ENCODE measurements around the gene PRR19. TPM values are rescaled to one million over a fixed set of nuclear protein-coding genes. Genes with fewer than 3 reads are reported as not detected.
"Not testable (repeated sequence)": the region's sequence is repeated elsewhere in the genome, so short reads cannot be mapped to it uniquely, and the experiment has no call there.

The PRR19 gene
- total and polyA plus RNA-seq, 7 experiments from 2014 or later: 0.32 to 0.68 (median 0.44) TPM; not detected in 1

DNA sequence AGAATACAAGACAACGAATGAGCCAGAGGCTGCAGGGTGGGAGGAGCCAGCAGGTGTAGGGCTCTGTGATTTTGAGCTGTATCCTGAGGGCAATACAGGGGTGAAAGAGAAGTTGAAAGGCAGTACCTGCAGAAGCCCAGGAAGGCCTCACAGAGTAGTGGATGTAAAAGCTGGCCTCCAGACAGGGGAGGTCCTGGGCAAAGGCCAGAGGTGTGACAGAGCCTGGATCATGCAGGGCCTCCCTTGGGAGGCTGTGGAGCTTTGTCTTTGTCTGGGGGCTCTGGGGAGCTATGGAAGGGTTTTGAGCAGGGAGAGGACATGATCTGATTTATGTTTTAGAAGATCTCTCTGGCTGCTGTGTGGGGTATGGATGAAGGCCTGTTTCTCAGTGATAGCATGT lies 26.2 kb downstream of the PRR19 start:
- no peak overlapping the region for H3K27ac ChIP-seq (ENCODE audit: low read depth, low read length)
- ChIA-PET POLR2A (interaction anchor here (1.2 kb wide), 1 partner anchor 26 kb away, joined by 6 read pairs; the partner anchor contains the start of gene PAFAH1B3), CTCF (interaction anchor here (0.5 to 0.8 kb wide), 2 partner anchors 130 to 309 kb away, joined by 3 to 4 read pairs; no protein-coding TSS in a partner anchor)
- H3K27me3 ChIP-seq (ENCODE audit: control insufficient read depth in 2 of 2, insufficient read depth in 2 of 2, low read length in 2 of 2): peaks cover 0 to 4% of the 10 kb centered on the region in 2 donors
- H3K9me3 ChIP-seq (ENCODE audit: control insufficient read depth in 2 of 3, low read length in 3 of 3): no peaks in the 10 kb centered on the region
- DNase-seq: no peak
- peaks cover 6 to 12% (median 10%) of the 10 kb centered on the region in 5 donors for H3K27me3 Mint-ChIP-seq
- H3K4me3 Mint-ChIP-seq: no peak overlapping the region
- no peak overlapping the region for H3K27ac Mint-ChIP-seq
- H3K36me3 Mint-ChIP-seq: peaks cover 0 to 6% (median 4%) of the 10 kb centered on the region in 5 donors
- intact Hi-C loops (cut with micrococcal nuclease): loop anchor here in 1 of 2 donors (5.0 kb wide), 2 partner anchors 69 to 1981 kb away; partner anchors contain the start of genes C19orf47 and PLD3
- H3K9me3 Mint-ChIP-seq: peaks cover 0 to 4% (median 0%) of the 10 kb centered on the region in 11 donors
- peaks cover 6 to 7% of the 10 kb centered on the region in 2 donors for H3K4me1 ChIP-seq (ENCODE audit: control insufficient read depth in 2 of 2, insufficient read depth in 2 of 2, low read length in 2 of 2)
- H3K4me3 ChIP-seq (ENCODE audit: low read length): no peak overlapping the region
- peaks cover 0 to 5% (median 0%) of the 10 kb centered on the region in 3 experiments for H3K36me3 ChIP-seq (ENCODE audit: control insufficient read depth in 2 of 3, insufficient read depth in 3 of 3, low read length in 3 of 3)
- peaks cover 13 to 29% (median 22%) of the 10 kb centered on the region in 7 donors for H3K4me1 Mint-ChIP-seq
- ATAC-seq: no peak

- Mint-ChIP-seq H3K9me3 (peaks cover 0 to 4% (median 0%) of the 10 kb centered on the region in 11 donors), H3K4me3 (no peak overlapping the region), H3K4me1 (peaks cover 13 to 29% (median 22%) of the 10 kb centered on the region in 7 donors), H3K36me3 (peaks cover 0 to 6% (median 4%) of the 10 kb centered on the region in 5 donors), H3K27ac (no peak overlapping the region), H3K27me3 (peaks cover 6 to 8% (median 7%) of the 10 kb centered on the region in 5 donors)
- ATAC-seq (no peak), DNase-seq (no peak)
- Histone ChIP-seq H3K27ac (ENCODE audit: low read depth, low read length) (no peak overlapping the region), H3K27me3 (ENCODE audit: control insufficient read depth in 2 of 2, insufficient read depth in 2 of 2, low read length in 2 of 2) (peaks cover 0 to 4% of the 10 kb centered on the region in 2 donors), H3K4me1 (ENCODE audit: control insufficient read depth in 2 of 2, insufficient read depth in 2 of 2, low read length in 2 of 2) (peaks cover 6 to 7% of the 10 kb centered on the region in 2 donors), H3K4me3 (ENCODE audit: low read length) (no peak overlapping the region), H3K36me3 (ENCODE audit: control insufficient read depth in 2 of 3, insufficient read depth in 3 of 3, low read length in 3 of 3) (peaks cover 0 to 5% (median 0%) of the 10 kb centered on the region in 3 experiments), H3K9me3 (ENCODE audit: control insufficient read depth in 2 of 3, low read length in 3 of 3) (no peaks in the 10 kb centered on the region)
- ChIA-PET POLR2A (interaction anchor here (1.2 kb wide), 1 partner anchor 26 kb away, joined by 6 read pairs; the partner anchor contains the start of gene PAFAH1B3), CTCF (interaction anchor here (0.5 to 0.8 kb wide), 2 partner anchors 131 to 309 kb away, joined by 3 to 4 read pairs; no protein-coding TSS in a partner anchor)
- intact Hi-C loops (cut with micrococcal nuclease): loop anchor here in 1 of 2 donors (5.0 kb wide), 2 partner anchors 68 to 1982 kb away; partner anchors contain the start of genes C19orf47 and PLD3
Observed at GRCh38 chr19:42328854-42329253, 26.9 kb downstream of the PRR19 start.

- ATAC-seq (no peak), DNase-seq (no peak)
- Mint-ChIP-seq H3K4me1 (peaks cover 7 to 22% (median 16%) of the 10 kb centered on the region in 7 donors), H3K4me3 (no peak overlapping the region), H3K9me3 (no peaks in the 10 kb centered on the region), H3K27ac (peak overlapping the region in 1 of 9 donors; percentile 34), H3K27me3 (peaks cover 0 to 1% (median under 1%) of the 10 kb centered on the region in 5 donors), H3K36me3 (peaks cover 0 to under 1% (median 0%) of the 10 kb centered on the region in 5 donors)
- Histone ChIP-seq H3K36me3 (ENCODE audit: control insufficient read depth in 2 of 3, insufficient read depth in 3 of 3, low read length in 3 of 3) (peaks cover 0 to 5% (median 0%) of the 10 kb centered on the region in 3 experiments), H3K9me3 (ENCODE audit: control insufficient read depth in 2 of 3, low read length in 3 of 3) (no peaks in the 10 kb centered on the region), H3K27me3 (ENCODE audit: control insufficient read depth in 2 of 2, insufficient read depth in 2 of 2, low read length in 2 of 2) (no peaks in the 10 kb centered on the region), H3K4me3 (ENCODE audit: low read length) (no peak overlapping the region), H3K4me1 (ENCODE audit: control insufficient read depth in 2 of 2, insufficient read depth in 2 of 2, low read length in 2 of 2) (peaks cover 0 to 7% of the 10 kb centered on the region in 2 donors), H3K27ac (ENCODE audit: low read depth, low read length) (no peak overlapping the region)
- intact Hi-C loops (cut with micrococcal nuclease): no loop called here
- CTCF ChIA-PET: interaction anchor here (1.0 kb wide), 1 partner anchor 198 kb away, joined by 3 read pairs; the partner anchor contains the start of gene POU2F2
- POLR2A ChIA-PET: interaction anchor here (0.6 kb wide), 1 partner anchor 14 kb away, joined by 4 read pairs; no protein-coding TSS in a partner anchor
Observed at GRCh38 chr19:42330241-42330711, 28.3 kb downstream of the PRR19 start.

DNA sequence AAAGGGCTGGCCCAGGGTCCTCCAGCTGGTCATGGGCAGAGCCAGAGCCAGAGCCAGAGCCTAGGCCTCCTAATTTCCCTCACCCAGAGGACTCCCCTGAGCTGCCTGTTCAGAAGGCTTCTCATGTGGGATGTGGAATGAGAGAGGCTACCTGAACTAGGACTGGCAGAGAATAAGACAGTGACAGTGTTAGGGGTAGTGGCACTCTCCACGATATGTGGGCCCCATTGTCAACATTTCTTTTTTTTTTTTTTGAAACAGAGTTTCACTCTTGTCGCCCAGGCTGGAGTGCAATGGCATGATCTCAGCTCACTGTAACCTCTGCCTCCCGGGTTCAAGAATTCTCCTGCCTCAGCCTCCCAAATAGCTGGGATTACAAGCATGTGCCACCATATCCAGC lies 29.4 kb downstream of the PRR19 start:
- H3K36me3 ChIP-seq (ENCODE audit: control insufficient read depth in 2 of 3, insufficient read depth in 3 of 3, low read length in 3 of 3); H3K27ac Mint-ChIP-seq; intact Hi-C loops (cut with micrococcal nuclease); H3K9me3 ChIP-seq (ENCODE audit: control insufficient read depth in 2 of 3, low read length in 3 of 3); H3K9me3 Mint-ChIP-seq; H3K4me3 Mint-ChIP-seq; H3K27me3 ChIP-seq (ENCODE audit: control insufficient read depth in 2 of 2, insufficient read depth in 2 of 2, low read length in 2 of 2); H3K4me3 ChIP-seq (ENCODE audit: low read length); H3K27me3 Mint-ChIP-seq; ATAC-seq; H3K4me1 ChIP-seq (ENCODE audit: control insufficient read depth in 2 of 2, insufficient read depth in 2 of 2, low read length in 2 of 2); DNase-seq; H3K27ac ChIP-seq (ENCODE audit: low read depth, low read length); H3K36me3 Mint-ChIP-seq: not testable (repeated sequence)
- ChIA-PET CTCF (interaction anchor here (0.6 kb wide), 2 partner anchors 216 to 692 kb away, joined by 3 to 5 read pairs; no protein-coding TSS in a partner anchor), POLR2A (interaction anchor here (0.6 kb wide), 1 partner anchor 109 kb away, joined by 3 read pairs; no protein-coding TSS in a partner anchor)
- peaks cover 6 to 18% (median 13%) of the 10 kb centered on the region in 7 donors for H3K4me1 Mint-ChIP-seq

- Histone ChIP-seq H3K4me1 (ENCODE audit: control insufficient read depth in 2 of 2, insufficient read depth in 2 of 2, low read length in 2 of 2) (no peaks in the 10 kb centered on the region), H3K36me3 (ENCODE audit: control insufficient read depth in 2 of 3, insufficient read depth in 3 of 3, low read length in 3 of 3) (peaks cover 0 to 7% (median 0%) of the 10 kb centered on the region in 3 experiments), H3K9me3 (ENCODE audit: control insufficient read depth in 2 of 3, low read length in 3 of 3) (no peaks in the 10 kb centered on the region), H3K27me3 (ENCODE audit: control insufficient read depth in 2 of 2, insufficient read depth in 2 of 2, low read length in 2 of 2) (no peaks in the 10 kb centered on the region), H3K27ac (ENCODE audit: low read depth, low read length) (no peak overlapping the region), H3K4me3 (ENCODE audit: low read length) (no peak overlapping the region)
- Mint-ChIP-seq H3K36me3 (no peaks in the 10 kb centered on the region), H3K27ac (no peak overlapping the region), H3K27me3 (no peaks in the 10 kb centered on the region), H3K4me3 (no peak overlapping the region), H3K4me1 (peaks cover 2 to 14% (median 7%) of the 10 kb centered on the region in 7 donors), H3K9me3 (no peaks in the 10 kb centered on the region)
- ATAC-seq (no peak), DNase-seq (no peak)
- CTCF ChIA-PET: no interaction called here
- intact Hi-C loops (cut with micrococcal nuclease): no loop called here
- POLR2A ChIA-PET: no interaction called here
Observed at GRCh38 chr19:42332059-42332458, 30.1 kb downstream of the PRR19 start.

- Mint-ChIP-seq H3K27me3 (no peaks in the 10 kb centered on the region), H3K9me3 (no peaks in the 10 kb centered on the region), H3K4me3 (no peak overlapping the region), H3K27ac (no peak overlapping the region), H3K4me1 (peaks cover 0 to 4% (median under 1%) of the 10 kb centered on the region in 7 donors), H3K36me3 (no peaks in the 10 kb centered on the region)
- Histone ChIP-seq H3K27me3 (ENCODE audit: control insufficient read depth in 2 of 2, insufficient read depth in 2 of 2, low read length in 2 of 2) (no peaks in the 10 kb centered on the region), H3K9me3 (ENCODE audit: control insufficient read depth in 2 of 3, low read length in 3 of 3) (no peaks in the 10 kb centered on the region), H3K4me1 (ENCODE audit: control insufficient read depth in 2 of 2, insufficient read depth in 2 of 2, low read length in 2 of 2) (no peaks in the 10 kb centered on the region), H3K36me3 (ENCODE audit: control insufficient read depth in 2 of 3, insufficient read depth in 3 of 3, low read length in 3 of 3) (peaks cover 0 to 7% (median 0%) of the 10 kb centered on the region in 3 experiments), H3K4me3 (ENCODE audit: low read length) (no peak overlapping the region), H3K27ac (ENCODE audit: low read depth, low read length) (no peak overlapping the region)
- ATAC-seq (no peak), DNase-seq (no peak)
- ChIA-PET POLR2A (no interaction called here), CTCF (no interaction called here)
- intact Hi-C loops (cut with micrococcal nuclease): no loop called here
Observed at GRCh38 chr19:42333018-42333417, 31.1 kb downstream of the PRR19 start.
